Ecto neural progenitor cell (in vitro differentiated cells): ENCODE data around the gene IFT88.

Experiments
- DNase-seq: peaks from one replicate; pipeline ENCODE4 v3.0.0-alpha.2; 2018; ENCODE audit warnings: low spot score

The IFT88 gene

GRCh38 chr13:20566898-20567874, at the start of gene IFT88:
Gene IFT88, plus strand, starts transcription at chr13:20567157. Its CDS starts 7,229 bp downstream, at chr13:20574386.
- peak; percentile 96 for DNase-seq

- DNase-seq, result no peak
These were observed 48.3 kb upstream of the IFT88 start for GRCh38 chr13:20518660-20519100.

GRCh38 chr13:20519875-20520274, 47.1 kb upstream of the IFT88 start:
- no peak for DNase-seq

GRCh38 chr13:20521364-20522115, 45.4 kb upstream of the IFT88 start:
- DNase-seq, result no peak

GRCh38 chr13:20525144-20525600, 41.8 kb upstream of the IFT88 start:
- no peak for DNase-seq

GRCh38 chr13:20525601-20526544, 41.1 kb upstream of the IFT88 start, which contains the start of gene CRYL1:
Gene CRYL1, minus strand, starts transcription at chr13:20525857. Its CDS starts 63 bp downstream, at chr13:20525794.
- peak; percentile 70 for DNase-seq

GRCh38 chr13:20526664-20527063, 40.3 kb upstream of the IFT88 start:
- no peak for DNase-seq

GRCh38 chr13:20528452-20528851, 38.5 kb upstream of the IFT88 start:
- no peak for DNase-seq

GRCh38 chr13:20534038-20534608, 32.8 kb upstream of the IFT88 start:
- no peak for DNase-seq

GRCh38 chr13:20536992-20537391, 30.0 kb upstream of the IFT88 start:
- DNase-seq, result no peak

- no peak for DNase-seq
These were observed 22.6 kb upstream of the IFT88 start for GRCh38 chr13:20544201-20544923.

- DNase-seq, result no peak
These were observed 20.4 kb upstream of the IFT88 start for GRCh38 chr13:20546556-20546955.

GRCh38 chr13:20547479-20547908, 19.5 kb upstream of the IFT88 start:
- DNase-seq, result no peak

- DNase-seq, result no peak
These were observed 16.2 kb upstream of the IFT88 start for GRCh38 chr13:20550799-20551198.

- no peak for DNase-seq
These were observed 13.6 kb upstream of the IFT88 start for GRCh38 chr13:20553311-20553710.

GRCh38 chr13:20558982-20559381, 8.0 kb upstream of the IFT88 start:
- no peak for DNase-seq

GRCh38 chr13:20559659-20560356, 7.1 kb upstream of the IFT88 start:
- no peak for DNase-seq

GRCh38 chr13:20561741-20562140, 5.2 kb upstream of the IFT88 start:
- no peak for DNase-seq

- no peak for DNase-seq
These were observed 1.7 kb upstream of the IFT88 start for GRCh38 chr13:20565115-20565736.
